AG09319 (cell line): ENCODE data around the gene ERV3-1.

Experiments used
- DNase-seq: peaks from one replicate; pipeline ENCODE4 v3.0.0-alpha.2; 2010; ENCODE audit warnings: low read depth; ENCODE audit errors: extremely low read depth
- TF ChIP-seq, protein P1 (sequence below): IDR thresholded peaks from 2 replicates; pipeline ENCODE4 v1.5.1; 2011; ENCODE audit warnings: low read depth, mild to moderate bottlenecking, inconsistent platforms, low read length, moderate library complexity

Gene ERV3-1

DNA sequence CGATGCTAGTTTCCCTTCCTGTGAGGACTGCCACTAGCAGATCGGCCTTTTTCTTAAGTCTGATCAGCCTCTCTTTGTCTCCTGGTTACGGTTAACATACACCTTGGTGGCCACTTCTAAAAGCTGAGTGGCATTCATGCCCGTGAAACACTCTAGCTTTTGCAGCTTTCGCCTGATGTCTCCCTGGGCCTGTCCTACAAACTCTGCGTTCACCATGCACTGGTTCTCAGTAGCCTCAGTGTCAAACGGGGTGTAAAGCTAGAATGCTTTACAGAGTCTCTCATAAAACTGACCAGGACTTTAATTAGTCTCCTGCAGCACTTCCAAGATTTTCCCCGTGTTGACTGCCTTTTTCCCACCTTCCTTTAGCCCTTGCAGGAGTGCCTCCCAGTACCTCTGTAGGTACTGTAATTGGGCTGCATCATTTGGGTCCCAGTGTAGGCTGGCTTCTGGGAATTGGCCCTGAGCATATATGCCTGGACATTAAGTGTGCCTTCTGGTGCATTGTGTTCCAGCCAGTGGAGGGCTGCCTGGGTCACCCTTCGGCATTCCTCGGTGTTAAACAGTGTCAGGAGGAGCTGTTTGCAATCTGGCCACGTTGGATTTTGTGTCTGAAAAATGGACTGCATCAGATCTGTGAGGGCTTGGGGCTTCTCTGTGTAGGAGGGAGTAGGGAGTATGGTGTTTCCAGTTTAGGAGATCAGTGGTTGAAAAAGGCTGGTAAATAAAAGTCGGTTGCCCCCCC lies 9.2 kb downstream of the ERV3-1 start:
- no peak for DNase-seq
- TF ChIP-seq, protein P1, sequence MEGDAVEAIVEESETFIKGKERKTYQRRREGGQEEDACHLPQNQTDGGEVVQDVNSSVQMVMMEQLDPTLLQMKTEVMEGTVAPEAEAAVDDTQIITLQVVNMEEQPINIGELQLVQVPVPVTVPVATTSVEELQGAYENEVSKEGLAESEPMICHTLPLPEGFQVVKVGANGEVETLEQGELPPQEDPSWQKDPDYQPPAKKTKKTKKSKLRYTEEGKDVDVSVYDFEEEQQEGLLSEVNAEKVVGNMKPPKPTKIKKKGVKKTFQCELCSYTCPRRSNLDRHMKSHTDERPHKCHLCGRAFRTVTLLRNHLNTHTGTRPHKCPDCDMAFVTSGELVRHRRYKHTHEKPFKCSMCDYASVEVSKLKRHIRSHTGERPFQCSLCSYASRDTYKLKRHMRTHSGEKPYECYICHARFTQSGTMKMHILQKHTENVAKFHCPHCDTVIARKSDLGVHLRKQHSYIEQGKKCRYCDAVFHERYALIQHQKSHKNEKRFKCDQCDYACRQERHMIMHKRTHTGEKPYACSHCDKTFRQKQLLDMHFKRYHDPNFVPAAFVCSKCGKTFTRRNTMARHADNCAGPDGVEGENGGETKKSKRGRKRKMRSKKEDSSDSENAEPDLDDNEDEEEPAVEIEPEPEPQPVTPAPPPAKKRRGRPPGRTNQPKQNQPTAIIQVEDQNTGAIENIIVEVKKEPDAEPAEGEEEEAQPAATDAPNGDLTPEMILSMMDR, result no peak

DNA sequence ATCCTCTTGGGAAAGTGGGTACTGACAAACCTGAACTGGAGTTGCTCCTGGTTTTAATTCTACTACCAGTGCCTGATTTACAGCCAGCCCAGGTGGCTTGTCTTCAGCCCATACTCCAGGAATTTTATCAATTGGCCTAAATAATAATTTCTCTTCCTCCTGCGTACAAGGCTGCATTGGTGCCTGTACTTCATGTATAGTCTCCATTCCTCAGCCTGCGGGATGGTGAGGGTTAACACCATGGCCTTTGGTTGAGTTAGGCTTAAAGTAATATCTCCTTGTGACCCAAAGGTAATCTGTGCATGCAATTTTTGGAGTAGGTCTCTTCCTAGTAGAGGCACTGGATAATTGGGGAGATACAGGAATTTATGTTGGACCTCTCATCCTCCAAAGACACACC lies 10.2 kb downstream of the ERV3-1 start:
- TF ChIP-seq, protein P1, result no peak
- no peak for DNase-seq

DNA sequence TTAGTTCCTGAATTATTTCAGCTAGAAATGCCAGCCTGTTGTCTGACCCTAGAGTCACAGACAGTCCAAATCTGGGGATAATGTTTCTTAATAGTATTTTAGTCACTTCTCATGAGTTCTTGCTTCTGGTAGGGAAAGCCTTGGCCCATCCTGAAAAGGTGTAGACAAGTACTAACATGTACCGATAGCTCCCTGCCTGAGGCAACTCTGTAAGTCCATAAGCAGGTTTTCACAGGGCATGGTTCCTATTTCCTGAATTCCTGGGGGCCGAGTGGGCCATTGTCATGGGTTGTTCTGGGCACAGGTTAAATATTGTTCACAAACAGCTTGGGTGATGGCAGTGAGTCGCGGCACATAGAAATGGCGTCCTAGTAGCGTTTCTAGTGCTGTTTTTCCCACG lies 12.6 kb downstream of the ERV3-1 start:
- DNase-seq, result no peak
- TF ChIP-seq, protein P1, result no peak

DNA sequence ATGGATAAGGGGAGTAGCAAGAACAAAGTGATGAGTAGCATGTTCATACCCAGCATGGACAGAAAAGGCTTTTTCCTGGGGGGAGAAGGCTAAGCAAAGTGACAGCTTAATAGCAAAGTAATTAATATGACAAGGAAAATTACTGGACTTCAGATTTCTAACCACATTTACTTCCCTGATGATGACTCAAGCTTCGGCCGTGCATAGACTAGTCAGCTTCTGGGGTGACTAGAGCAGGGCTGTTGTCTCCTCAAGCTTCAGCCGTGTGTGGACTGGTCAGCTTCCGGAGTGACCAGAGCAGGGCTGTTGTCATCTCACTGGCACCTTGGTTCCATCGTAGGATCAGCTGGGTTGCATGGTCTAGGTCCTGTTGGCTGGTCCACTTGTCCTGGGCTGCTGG lies 13.5 kb downstream of the ERV3-1 start:
- TF ChIP-seq, protein P1, result no peak
- DNase-seq, result no peak

DNA sequence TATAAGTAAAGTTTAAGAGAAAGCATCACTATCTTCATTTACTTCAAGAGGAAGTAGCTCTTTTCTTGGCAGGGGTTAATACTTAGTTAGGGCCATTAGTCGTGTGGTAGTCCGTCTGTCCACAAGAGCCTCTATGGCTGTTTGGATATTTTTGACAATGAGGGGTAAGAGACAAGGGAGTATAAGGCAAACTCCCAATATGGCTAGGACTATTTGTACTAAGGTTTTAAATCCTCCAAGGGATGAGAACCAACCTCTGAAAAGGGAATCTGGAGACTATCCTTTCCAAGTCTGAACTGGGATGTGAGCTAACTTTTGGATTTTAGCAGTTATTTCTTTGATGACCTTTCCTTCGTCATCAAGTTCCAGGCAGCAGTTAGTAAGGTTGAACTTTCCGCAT lies 15.6 kb downstream of the ERV3-1 start, which contains the start of gene ZNF117:
ZNF117 (minus strand) TSS at position 101 of the 400 bp plus-strand sequence.
- TF ChIP-seq, protein P1, result no peak
- DNase-seq, result no peak

DNA sequence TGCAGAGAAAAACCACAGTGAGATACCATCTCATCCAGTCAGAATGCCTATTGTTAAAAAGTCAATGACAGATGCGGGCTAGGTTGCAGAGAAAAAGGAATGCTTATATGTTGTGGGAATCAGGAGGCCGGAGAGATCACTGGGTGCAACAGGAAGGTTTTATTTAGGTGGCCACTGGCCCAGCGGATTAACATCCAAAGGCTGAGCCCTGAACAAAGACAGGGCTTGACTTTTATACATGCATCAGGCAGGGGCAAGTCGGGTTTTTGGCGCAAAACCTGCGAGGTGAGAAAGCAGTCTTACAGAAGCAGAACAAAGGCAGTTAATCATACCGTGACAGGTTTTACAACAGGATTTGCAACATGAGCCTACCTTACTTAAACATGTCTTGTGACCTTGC lies 16.3 kb downstream of the ERV3-1 start:
- no peak for DNase-seq
- TF ChIP-seq, protein P1, result no peak

DNA sequence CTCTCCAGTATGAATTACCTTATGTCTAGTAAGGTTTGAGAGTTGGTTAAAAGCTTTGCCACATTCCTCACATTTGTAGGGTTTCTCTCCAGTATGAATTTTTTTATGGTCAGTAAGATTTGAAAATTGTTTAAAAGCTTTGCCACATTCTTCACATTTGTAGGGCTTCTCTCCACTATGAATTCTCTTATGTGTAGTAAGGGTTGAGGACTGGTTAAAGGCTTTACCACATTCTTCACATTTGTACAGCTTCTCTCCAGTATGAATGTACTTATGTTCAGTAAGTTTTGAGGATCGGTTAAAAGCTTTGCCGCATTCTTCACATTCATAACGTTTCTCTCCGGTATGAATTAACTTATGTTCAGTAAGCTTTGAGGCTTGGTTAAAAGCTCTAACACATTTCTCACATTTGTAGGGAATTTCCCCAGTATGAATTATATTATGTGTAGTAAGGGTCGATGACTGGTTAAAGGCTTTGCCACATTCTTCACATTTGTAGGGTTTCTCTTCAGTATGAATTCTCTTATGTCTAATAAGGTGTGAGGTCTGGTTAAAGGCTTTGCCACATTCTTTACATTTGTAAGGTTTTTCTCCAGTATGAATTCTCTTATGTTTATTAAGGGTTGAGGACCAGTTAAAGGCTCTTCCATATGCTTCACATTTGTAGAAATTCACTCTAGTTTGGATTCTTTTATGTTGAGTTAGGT lies 27.8 kb downstream of the ERV3-1 start:
- TF ChIP-seq, protein P1, result no peak
- no peak for DNase-seq
